ENCODE data around the gene RUNX1.

Gene RUNX1

DNA sequence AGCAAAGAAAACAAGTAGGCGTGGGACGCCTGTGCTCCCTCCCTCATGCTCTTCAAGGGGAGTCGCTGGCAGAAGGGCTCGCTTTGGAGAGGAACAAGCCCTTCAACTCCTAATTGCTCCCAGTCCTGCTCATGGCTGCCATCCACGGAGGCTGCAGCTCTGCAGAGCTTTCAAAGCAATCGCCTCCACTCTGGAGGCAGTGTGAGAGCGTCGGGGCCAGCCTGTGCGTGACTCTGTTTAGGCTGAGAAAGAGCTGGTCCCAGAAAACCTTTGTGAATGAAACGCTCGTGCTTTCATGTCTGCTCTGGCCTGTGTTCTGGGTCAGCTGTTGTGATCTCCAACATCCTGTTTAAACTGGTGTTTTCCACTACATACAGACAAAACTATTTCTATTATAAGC, 23.9 kb upstream of the RUNX1 start:
- no peak overlapping the region for H3K27ac ChIP-seq

DNA sequence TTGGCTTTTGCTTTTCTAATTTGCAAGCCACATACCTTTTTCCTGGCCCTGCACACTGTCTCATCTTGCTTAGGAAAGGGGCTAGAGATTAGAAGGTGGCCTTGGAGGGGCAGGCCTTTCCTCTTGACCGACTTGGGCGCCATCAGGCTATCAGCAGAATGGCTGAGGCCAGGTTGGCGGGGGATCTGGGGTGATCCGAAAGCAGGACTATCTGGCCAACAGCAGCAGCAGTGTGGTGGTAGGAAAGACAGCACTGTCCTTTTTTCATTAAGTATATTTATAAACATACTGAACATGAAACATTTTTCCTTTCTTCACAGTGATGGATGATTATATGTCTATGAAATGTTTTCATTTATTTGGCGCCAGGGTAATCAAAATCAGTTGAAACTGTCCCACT, 23.5 kb upstream of the RUNX1 start:
- H3K4me1 ChIP-seq (ENCODE audit: control insufficient read depth in 1 of 2, insufficient read depth in 1 of 2, low read depth in 1 of 2, low read length in 1 of 2): peaks cover under 1 to 4% of the 10 kb centered on the region in 2 experiments
- no peak overlapping the region for H3K27ac ChIP-seq
- H3K27me3 ChIP-seq: peaks cover 9% of the 10 kb centered on the region
- no peak overlapping the region for H3K4me3 ChIP-seq (ENCODE audit: low read depth in 1 of 2, low read length in 1 of 2)
- H3K9me3 ChIP-seq: no peaks in the 10 kb centered on the region
- no peaks in the 10 kb centered on the region for H3K36me3 ChIP-seq
- TF ChIP-seq CTCF (IDR thresholded peaks at IDR 0.05): no peak

More for the DNA sequence above, 23.9 kb upstream of the RUNX1 start:
- Histone ChIP-seq H3K4me3 (ENCODE audit: low read depth in 1 of 2, low read length in 1 of 2) (no peak overlapping the region), H3K27me3 (peaks cover 9% of the 10 kb centered on the region), H3K9me3 (no peaks in the 10 kb centered on the region), H3K4me1 (ENCODE audit: control insufficient read depth in 1 of 2, insufficient read depth in 1 of 2, low read depth in 1 of 2, low read length in 1 of 2) (peaks cover 5 to 8% of the 10 kb centered on the region in 2 experiments), H3K36me3 (no peaks in the 10 kb centered on the region)
- TF ChIP-seq CTCF (IDR thresholded peaks at IDR 0.05): no peak

- no peaks in the 10 kb centered on the region for H3K9me3 ChIP-seq
- H3K27ac ChIP-seq: no peak overlapping the region
- no peaks in the 10 kb centered on the region for H3K4me1 ChIP-seq (ENCODE audit: control insufficient read depth in 1 of 2, insufficient read depth in 1 of 2, low read depth in 1 of 2, low read length in 1 of 2)
- TF ChIP-seq CTCF (IDR thresholded peaks at IDR 0.05): no peak
- peaks cover 9% of the 10 kb centered on the region for H3K27me3 ChIP-seq
- no peaks in the 10 kb centered on the region for H3K36me3 ChIP-seq
- no peak overlapping the region for H3K4me3 ChIP-seq (ENCODE audit: low read depth in 1 of 2, low read length in 1 of 2)
Observed at GRCh38 chr21:35071347-35071746, 22.2 kb upstream of the RUNX1 start.

GRCh38 chr21:35070436-35070835, 21.3 kb upstream of the RUNX1 start:
- Histone ChIP-seq H3K9me3 (no peaks in the 10 kb centered on the region), H3K36me3 (no peaks in the 10 kb centered on the region), H3K27me3 (peaks cover 9% of the 10 kb centered on the region), H3K4me3 (ENCODE audit: low read depth in 1 of 2, low read length in 1 of 2) (no peak overlapping the region), H3K27ac (no peak overlapping the region), H3K4me1 (ENCODE audit: control insufficient read depth in 1 of 2, insufficient read depth in 1 of 2, low read depth in 1 of 2, low read length in 1 of 2) (no peaks in the 10 kb centered on the region)
- TF ChIP-seq CTCF (IDR thresholded peaks at IDR 0.05): no peak

DNA sequence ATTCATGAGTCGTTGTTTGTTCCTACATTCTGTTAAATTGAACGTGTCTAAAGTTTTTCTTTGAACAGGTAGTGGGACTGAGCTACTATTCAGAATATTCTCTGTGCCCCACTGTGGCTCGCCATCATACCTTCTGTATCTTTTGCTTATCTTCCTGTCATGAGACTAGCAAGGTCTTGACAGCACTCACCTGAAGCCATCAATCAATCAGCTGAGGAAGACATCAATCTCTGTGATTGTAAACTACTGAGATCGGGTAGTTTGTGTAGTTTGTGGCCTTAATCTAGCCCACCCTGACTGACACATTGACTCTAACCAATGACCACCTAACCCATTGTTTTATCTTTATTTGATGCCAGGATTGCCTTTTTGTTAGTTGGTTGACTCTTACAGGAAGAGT, 17.7 kb upstream of the RUNX1 start:
- Histone ChIP-seq H3K9me3 (no peaks in the 10 kb centered on the region), H3K4me3 (ENCODE audit: low read depth in 1 of 2, low read length in 1 of 2) (no peak overlapping the region), H3K27me3 (no peaks in the 10 kb centered on the region), H3K4me1 (ENCODE audit: control insufficient read depth in 1 of 2, insufficient read depth in 1 of 2, low read depth in 1 of 2, low read length in 1 of 2) (no peaks in the 10 kb centered on the region), H3K36me3 (no peaks in the 10 kb centered on the region), H3K27ac (no peak overlapping the region)
- TF ChIP-seq CTCF (IDR thresholded peaks at IDR 0.05): no peak
